ENCODE results near the gene IGSF23.
"Not testable (repeated sequence)": the region's sequence is repeated elsewhere in the genome, so short reads cannot be mapped to it uniquely, and the experiment has no call there.

The IGSF23 gene

GRCh38 chr19:44618640-44619357, 5.4 kb downstream of the IGSF23 start:
- Mint-ChIP-seq H3K4me1 (no peaks in the 10 kb centered on the region), H3K27ac (no peak overlapping the region), H3K27me3 (no peaks in the 10 kb centered on the region), H3K4me3 (no peak overlapping the region), H3K9me3 (no peaks in the 10 kb centered on the region)
- DNase-seq: no peak
- no peak for ATAC-seq

GRCh38 chr19:44620667-44621066, 7.3 kb downstream of the IGSF23 start:
- H3K4me3 Mint-ChIP-seq: no peak overlapping the region
- no peaks in the 10 kb centered on the region for H3K27me3 Mint-ChIP-seq
- H3K27ac Mint-ChIP-seq: no peak overlapping the region
- H3K4me1 Mint-ChIP-seq: no peaks in the 10 kb centered on the region
- ATAC-seq (no peak), DNase-seq (no peak)
- no peaks in the 10 kb centered on the region for H3K9me3 Mint-ChIP-seq

GRCh38 chr19:44621367-44621766, 8.0 kb downstream of the IGSF23 start:
- H3K4me3 Mint-ChIP-seq: no peak overlapping the region
- H3K9me3 Mint-ChIP-seq: no peaks in the 10 kb centered on the region
- H3K27me3 Mint-ChIP-seq: no peaks in the 10 kb centered on the region
- no peaks in the 10 kb centered on the region for H3K4me1 Mint-ChIP-seq
- H3K27ac Mint-ChIP-seq: no peak overlapping the region
- ATAC-seq (no peak), DNase-seq (no peak)

GRCh38 chr19:44623080-44623479, 9.7 kb downstream of the IGSF23 start:
- H3K27ac Mint-ChIP-seq: no peak overlapping the region
- H3K4me1 Mint-ChIP-seq: no peaks in the 10 kb centered on the region
- no peaks in the 10 kb centered on the region for H3K27me3 Mint-ChIP-seq
- ATAC-seq (no peak), DNase-seq (no peak)
- H3K4me3 Mint-ChIP-seq: no peak overlapping the region
- no peaks in the 10 kb centered on the region for H3K9me3 Mint-ChIP-seq

GRCh38 chr19:44623626-44624025, 10.3 kb downstream of the IGSF23 start:
- ATAC-seq (no peak), DNase-seq (no peak)
- Mint-ChIP-seq H3K27me3 (no peaks in the 10 kb centered on the region), H3K4me3 (no peak overlapping the region), H3K4me1 (no peaks in the 10 kb centered on the region), H3K27ac (no peak overlapping the region), H3K9me3 (no peaks in the 10 kb centered on the region)

GRCh38 chr19:44624840-44625354, 11.5 kb downstream of the IGSF23 start:
- H3K27ac Mint-ChIP-seq: no peak overlapping the region
- no peaks in the 10 kb centered on the region for H3K4me1 Mint-ChIP-seq
- H3K9me3 Mint-ChIP-seq: no peaks in the 10 kb centered on the region
- no peak overlapping the region for H3K4me3 Mint-ChIP-seq
- H3K27me3 Mint-ChIP-seq: no peaks in the 10 kb centered on the region
- ATAC-seq: no peak
- no peak for DNase-seq

GRCh38 chr19:44625637-44626036, 12.3 kb downstream of the IGSF23 start:
- H3K9me3 Mint-ChIP-seq, DNase-seq, H3K4me3 Mint-ChIP-seq, H3K4me1 Mint-ChIP-seq, H3K27ac Mint-ChIP-seq, H3K27me3 Mint-ChIP-seq, ATAC-seq: not testable (repeated sequence)

GRCh38 chr19:44626048-44626624, 12.8 kb downstream of the IGSF23 start:
- ATAC-seq (no peak), DNase-seq (no peak)
- Mint-ChIP-seq H3K9me3 (no peaks in the 10 kb centered on the region), H3K4me3 (no peak overlapping the region), H3K4me1 (no peaks in the 10 kb centered on the region), H3K27ac (no peak overlapping the region), H3K27me3 (no peaks in the 10 kb centered on the region)

GRCh38 chr19:44627631-44628030, 14.3 kb downstream of the IGSF23 start:
- H3K9me3 Mint-ChIP-seq: no peaks in the 10 kb centered on the region
- H3K27ac Mint-ChIP-seq: no peak overlapping the region
- H3K27me3 Mint-ChIP-seq: no peaks in the 10 kb centered on the region
- DNase-seq: no peak
- no peak for ATAC-seq
- H3K4me1 Mint-ChIP-seq: no peaks in the 10 kb centered on the region
- no peak overlapping the region for H3K4me3 Mint-ChIP-seq

- Mint-ChIP-seq H3K9me3 (no peaks in the 10 kb centered on the region), H3K27ac (no peak overlapping the region), H3K4me3 (no peak overlapping the region), H3K27me3 (peaks cover 5% of the 10 kb centered on the region), H3K4me1 (no peaks in the 10 kb centered on the region)
- no peak for DNase-seq
- no peak for ATAC-seq
Measured at GRCh38 chr19:44628793-44629192, 15.4 kb downstream of the IGSF23 start.

GRCh38 chr19:44631611-44632010, 18.2 kb downstream of the IGSF23 start:
- peaks cover 22% of the 10 kb centered on the region for H3K27me3 Mint-ChIP-seq
- ATAC-seq: not testable (repeated sequence)

GRCh38 chr19:44634058-44634457, 20.7 kb downstream of the IGSF23 start:
- not testable (repeated sequence) for H3K27ac Mint-ChIP-seq, H3K9me3 Mint-ChIP-seq, H3K4me1 Mint-ChIP-seq, H3K4me3 Mint-ChIP-seq, ATAC-seq, DNase-seq
- H3K27me3 Mint-ChIP-seq: peaks cover 23% of the 10 kb centered on the region

More at GRCh38 chr19:44631611-44632010, 18.2 kb downstream of the IGSF23 start:
- not testable (repeated sequence) for H3K9me3 Mint-ChIP-seq, H3K4me3 Mint-ChIP-seq, DNase-seq, H3K4me1 Mint-ChIP-seq, H3K27ac Mint-ChIP-seq

- ATAC-seq (no peak), DNase-seq (no peak)
- no peaks in the 10 kb centered on the region for H3K4me1 Mint-ChIP-seq
- no peak overlapping the region for H3K4me3 Mint-ChIP-seq
- peaks cover 23% of the 10 kb centered on the region for H3K27me3 Mint-ChIP-seq
- no peak overlapping the region for H3K27ac Mint-ChIP-seq
- no peaks in the 10 kb centered on the region for H3K9me3 Mint-ChIP-seq
Measured at GRCh38 chr19:44634785-44635184, 21.4 kb downstream of the IGSF23 start.

- DNase-seq (no peak), ATAC-seq (no peak)
- H3K27ac Mint-ChIP-seq: peak overlapping the region in 1 of 2 donors; percentile 61
- H3K4me1 Mint-ChIP-seq: no peaks in the 10 kb centered on the region
- no peaks in the 10 kb centered on the region for H3K9me3 Mint-ChIP-seq
- H3K27me3 Mint-ChIP-seq: peaks cover 23% of the 10 kb centered on the region
- no peak overlapping the region for H3K4me3 Mint-ChIP-seq
Measured at GRCh38 chr19:44635581-44636438, 22.4 kb downstream of the IGSF23 start.

GRCh38 chr19:44636439-44637389, 23.4 kb downstream of the IGSF23 start:
- Mint-ChIP-seq H3K4me3 (no peak overlapping the region), H3K9me3 (no peaks in the 10 kb centered on the region), H3K27me3 (peaks cover 23% of the 10 kb centered on the region), H3K27ac (peak overlapping the region in 1 of 2 donors; percentile 61), H3K4me1 (no peaks in the 10 kb centered on the region)
- ATAC-seq (no peak), DNase-seq (no peak)
